Kidney epithelial cell (primary cell): ENCODE measurements around the gene TSPAN14. TPM values are rescaled to one million over a fixed set of nuclear protein-coding genes. Genes with fewer than 3 reads are reported as not detected.

Experiments used
- DNase-seq: peaks from one replicate; pipeline ENCODE4 v3.0.0-alpha.2; 2010; ENCODE audit warnings: low read depth
- H3K27me3 ChIP-seq: 2 replicates; pipeline ENCODE4 v1.6.0; 2011; ENCODE audit warnings: low read length; ENCODE audit not compliant: control insufficient read depth, insufficient read depth
- H3K36me3 ChIP-seq: 2 replicates; pipeline ENCODE4 v1.5.1; 2011; ENCODE audit warnings: low read length; ENCODE audit not compliant: control insufficient read depth, insufficient read depth
- H3K4me3 ChIP-seq: 2 replicates; pipeline ENCODE4 v1.5.1; 2011; ENCODE audit warnings: low read depth, mild to moderate bottlenecking, control low read depth, low read length
- CTCF ChIP-seq: IDR thresholded peaks from 2 replicates; pipeline ENCODE4 v1.5.1; 2011; ENCODE audit warnings: mild to moderate bottlenecking, moderate library complexity, low read length, control low read depth, inconsistent platforms; ENCODE audit not compliant: insufficient read depth, poor library complexity, severe bottlenecking
- total RNA-seq: library from RNA; depleted of rRNA; stranded (reverse); fragments of >200 nt; gene quantifications from 2 replicates; pipeline ENCODE4 v1.2.3, GENCODE V29; 2015

Gene TSPAN14
- total RNA-seq, 1 donor from 2014 or later, result 111 TPM

- DNase-seq, result no peak
- peaks cover 1% of the 10 kb centered on the region for H3K36me3 ChIP-seq
- no peaks in the 10 kb centered on the region for H3K27me3 ChIP-seq
- TF ChIP-seq CTCF, result no peak
- H3K4me3 ChIP-seq, result no peak overlapping the region
Measured at GRCh38 chr10:80488539-80489066, 34.5 kb downstream of the TSPAN14 start.

GRCh38 chr10:80489371-80490112 lies 35.4 kb downstream of the TSPAN14 start:
- no peak for TF ChIP-seq CTCF
- H3K4me3 ChIP-seq, result no peak overlapping the region

GRCh38 chr10:80491251-80492102 lies 37.4 kb downstream of the TSPAN14 start:
- no peak overlapping the region for H3K4me3 ChIP-seq
- H3K36me3 ChIP-seq, result peaks cover 1% of the 10 kb centered on the region
- H3K27me3 ChIP-seq, result no peaks in the 10 kb centered on the region
- no peak for TF ChIP-seq CTCF
- DNase-seq, result no peak

More at GRCh38 chr10:80489371-80490112, 35.4 kb downstream of the TSPAN14 start:
- DNase-seq, result no peak
- Histone ChIP-seq H3K27me3 (no peaks in the 10 kb centered on the region), H3K36me3 (peaks cover 1% of the 10 kb centered on the region)

GRCh38 chr10:80492848-80493521 lies 38.9 kb downstream of the TSPAN14 start:
- no peak for TF ChIP-seq CTCF
- no peaks in the 10 kb centered on the region for H3K27me3 ChIP-seq
- no peak overlapping the region for H3K4me3 ChIP-seq
- no peak for DNase-seq
- H3K36me3 ChIP-seq, result peaks cover 1% of the 10 kb centered on the region

GRCh38 chr10:80493522-80494051 lies 39.5 kb downstream of the TSPAN14 start:
- TF ChIP-seq CTCF, result no peak
- no peaks in the 10 kb centered on the region for H3K27me3 ChIP-seq
- peaks cover 1% of the 10 kb centered on the region for H3K36me3 ChIP-seq
- no peak overlapping the region for H3K4me3 ChIP-seq
- DNase-seq, result no peak
